CD4-positive, alpha-beta T cell (primary cell): Measurements from ENCODE around the gene BFAR. TPM values are rescaled to one million over a fixed set of nuclear protein-coding genes. Genes with fewer than 3 reads are reported as not detected.
"Not testable (repeated sequence)": the region's sequence is repeated elsewhere in the genome, so short reads cannot be mapped to it uniquely, and the experiment has no call there.

Source experiments
- ATAC-seq: fragments of 200-7000 bp; cut with Tn5 transposase; one replicate; pipeline ENCODE4 v1.10.0; 2022; ENCODE audit warnings: mild to moderate bottlenecking; ENCODE audit not compliant: poor library complexity
- CTCF ChIA-PET: fragments of 350-600 bp; sonication (Branson Sonifier 250); formaldehyde crosslinking; loops from one replicate; lab custom pipeline; 2021; ENCODE audit warnings: antibody characterized with exemption, inconsistent platforms; lab: Charles Lee
- POLR2A ChIA-PET: fragments of 350-600 bp; sonication (Branson Sonifier 250); formaldehyde crosslinking; loops from one replicate; lab custom pipeline; 2021; ENCODE audit warnings: antibody characterized with exemption, inconsistent platforms; lab: Charles Lee
- DNase-seq, 14 experiments: peaks; one replicate each; pipeline ENCODE4 v3.0.0-alpha.2; 2013 to 2020; ENCODE audit warnings: mixed read lengths in 2 of 14
- H3K27ac ChIP-seq, 2 donors: one replicate each; pipeline versions ENCODE4 v1.5.1 to v1.7.0; 2013; ENCODE audit warnings: low read length in 2 of 2, low read depth in 1 of 2, mild to moderate bottlenecking in 1 of 2
- H3K27me3 ChIP-seq, 2 experiments: 1 replicate in 1 of 2; 2 replicates in 1 of 2; pipeline versions ENCODE4 v1.6.1 to v1.7.0; 2013; ENCODE audit warnings: low read length in 2 of 2, control low read depth in 1 of 2, mild to moderate bottlenecking in 1 of 2, moderate library complexity in 1 of 2; ENCODE audit not compliant: insufficient read depth in 2 of 2, control insufficient read depth in 1 of 2
- H3K36me3 ChIP-seq: one replicate; pipeline ENCODE4 v1.6.1; 2013; ENCODE audit warnings: low read length, control low read depth; ENCODE audit not compliant: insufficient read depth
- H3K4me1 ChIP-seq: one replicate; pipeline ENCODE4 v1.6.1; 2013; ENCODE audit warnings: low read length, control low read depth; ENCODE audit not compliant: insufficient read depth
- H3K4me3 ChIP-seq: one replicate; pipeline ENCODE4 v1.5.1; 2013; ENCODE audit warnings: mild to moderate bottlenecking, low read length, moderate library complexity
- H3K9me3 ChIP-seq, 2 experiments: 1 replicate in 1 of 2; 2 replicates in 1 of 2; pipeline versions ENCODE4 v1.6.1 to v1.7.0; 2013; ENCODE audit warnings: low read length in 2 of 2, mild to moderate bottlenecking in 2 of 2, control low read depth in 1 of 2, moderate library complexity in 1 of 2; ENCODE audit not compliant: control insufficient read depth in 1 of 2, insufficient read depth in 1 of 2
- H3K27ac Mint-ChIP-seq: one replicate; pipeline ENCODE4 v1.8.0; 2020; ENCODE audit warnings: mixed read lengths
- H3K27me3 Mint-ChIP-seq: one replicate; pipeline ENCODE4 v1.8.0; 2021; ENCODE audit warnings: mixed read lengths
- H3K36me3 Mint-ChIP-seq: one replicate; pipeline ENCODE4 v1.8.0; 2021; ENCODE audit warnings: low read depth, mixed read lengths
- H3K4me1 Mint-ChIP-seq: one replicate; pipeline ENCODE4 v1.8.0; 2021; ENCODE audit warnings: low read depth, mixed read lengths
- H3K4me3 Mint-ChIP-seq: one replicate; pipeline ENCODE4 v1.8.0; 2020; ENCODE audit warnings: mild to moderate bottlenecking, mixed read lengths
- H3K9me3 Mint-ChIP-seq: one replicate; pipeline ENCODE4 v1.8.0; 2020; ENCODE audit warnings: mixed read lengths
- CTCF ChIP-seq: fragments of 200-600 bp; IDR thresholded peaks from one replicate; pipeline ENCODE4 v1.8.0; 2022; ENCODE audit warnings: antibody characterized with exemption, mild to moderate bottlenecking
- intact Hi-C, 2 experiments: fragments of 100-400 bp; cut with DNase I in 1 of 2; cut with micrococcal nuclease in 1 of 2; formaldehyde crosslinking; loops; one replicate each; pipeline versions ENCODE4 v1.15.1 to v1.9.0; 2023 to 2025; cut with DNase I, micrococcal nuclease
- total RNA-seq, 174 experiments: library from RNA in 2 of 174; stranded (reverse) in 2 of 174; gene quantifications; one replicate each; pipeline ENCODE4 v1.2.3 and lab custom pipeline; 2021 to 2026

The BFAR gene
- total RNA-seq, 2 experiments from 2014 or later, result 36.9 to 37.6 TPM

- Mint-ChIP-seq H3K27ac (no peak overlapping the region), H3K4me3 (no peak overlapping the region), H3K27me3 (peaks cover 9% of the 10 kb centered on the region), H3K9me3 (no peaks in the 10 kb centered on the region), H3K4me1 (no peaks in the 10 kb centered on the region), H3K36me3 (no peaks in the 10 kb centered on the region)
- H3K27me3 ChIP-seq, result peaks cover 0 to 2% of the 10 kb centered on the region in 2 experiments
- no peak overlapping the region for H3K27ac ChIP-seq
- ChIA-PET CTCF (no interaction called here), POLR2A (no interaction called here)
- no peaks in the 10 kb centered on the region for H3K36me3 ChIP-seq
- no peak for ATAC-seq
- no peak for DNase-seq
- no peaks in the 10 kb centered on the region for H3K9me3 ChIP-seq
- no peak for TF ChIP-seq CTCF
- H3K4me1 ChIP-seq, result no peaks in the 10 kb centered on the region
- no peak overlapping the region for H3K4me3 ChIP-seq
- intact Hi-C loops, result no loop called here
These were observed 49.4 kb downstream of the BFAR start for GRCh38 chr16:14682121-14682520.

- H3K36me3 ChIP-seq, ATAC-seq, H3K9me3 ChIP-seq, POLR2A ChIA-PET, H3K9me3 Mint-ChIP-seq, H3K36me3 Mint-ChIP-seq, H3K27me3 Mint-ChIP-seq, DNase-seq, H3K27me3 ChIP-seq, H3K4me1 Mint-ChIP-seq, H3K4me1 ChIP-seq, H3K4me3 Mint-ChIP-seq, H3K27ac Mint-ChIP-seq, CTCF ChIA-PET, intact Hi-C loops, H3K27ac ChIP-seq, H3K4me3 ChIP-seq: not testable (repeated sequence)
These were observed 53.4 kb downstream of the BFAR start for GRCh38 chr16:14685870-14686793.

- CTCF ChIA-PET, H3K9me3 ChIP-seq, H3K27ac Mint-ChIP-seq, ATAC-seq, H3K36me3 Mint-ChIP-seq, DNase-seq, H3K4me1 Mint-ChIP-seq, H3K4me3 Mint-ChIP-seq, H3K36me3 ChIP-seq, intact Hi-C loops, H3K27ac ChIP-seq, H3K4me1 ChIP-seq, H3K27me3 ChIP-seq, POLR2A ChIA-PET, H3K9me3 Mint-ChIP-seq, H3K4me3 ChIP-seq, H3K27me3 Mint-ChIP-seq: not testable (repeated sequence)
These were observed 61.4 kb downstream of the BFAR start, which contains the start of gene PLA2G10 for GRCh38 chr16:14694129-14694528. PLA2G10 (minus strand) TSS chr16:14694308; CDS start chr16:14694229, 79 bp downstream.

GRCh38 chr16:14701859-14702258 lies 69.1 kb downstream of the BFAR start:
- ATAC-seq, H3K4me3 ChIP-seq, H3K27ac Mint-ChIP-seq, POLR2A ChIA-PET, H3K4me3 Mint-ChIP-seq, H3K4me1 ChIP-seq, H3K9me3 Mint-ChIP-seq, CTCF ChIA-PET, H3K36me3 ChIP-seq, H3K9me3 ChIP-seq, H3K36me3 Mint-ChIP-seq, H3K27ac ChIP-seq, DNase-seq, H3K4me1 Mint-ChIP-seq, intact Hi-C loops, H3K27me3 Mint-ChIP-seq, H3K27me3 ChIP-seq: not testable (repeated sequence)

GRCh38 chr16:14702672-14703071 lies 69.9 kb downstream of the BFAR start:
- H3K4me1 ChIP-seq, H3K4me1 Mint-ChIP-seq, H3K27ac ChIP-seq, CTCF ChIA-PET, intact Hi-C loops, H3K27ac Mint-ChIP-seq, POLR2A ChIA-PET, ATAC-seq, H3K36me3 ChIP-seq, H3K27me3 ChIP-seq, DNase-seq, H3K9me3 ChIP-seq, H3K9me3 Mint-ChIP-seq, H3K27me3 Mint-ChIP-seq, H3K4me3 Mint-ChIP-seq, H3K36me3 Mint-ChIP-seq, H3K4me3 ChIP-seq: not testable (repeated sequence)

- intact Hi-C loops, H3K27ac ChIP-seq, H3K9me3 Mint-ChIP-seq, H3K4me3 Mint-ChIP-seq, H3K27ac Mint-ChIP-seq, H3K27me3 Mint-ChIP-seq, H3K36me3 ChIP-seq, POLR2A ChIA-PET, H3K4me1 Mint-ChIP-seq, H3K36me3 Mint-ChIP-seq, DNase-seq, H3K4me1 ChIP-seq, H3K4me3 ChIP-seq, CTCF ChIA-PET, H3K9me3 ChIP-seq, H3K27me3 ChIP-seq: not testable (repeated sequence)
- ATAC-seq, result peak; percentile 100
These were observed 70.6 kb downstream of the BFAR start, which contains the start of gene NPIPA3 for GRCh38 chr16:14703156-14704011. NPIPA3 (plus strand) TSS chr16:14703411; CDS start chr16:14708944, 5,533 bp downstream.
